ENCODE measurements around the gene SREBF1. TPM values are rescaled to one million over a fixed set of nuclear protein-coding genes. Genes with fewer than 3 reads are reported as not detected.

Gene SREBF1
- total and polyA plus RNA-seq, 2 experiments from 2014 or later: 19.2 to 36.2 TPM

DNA sequence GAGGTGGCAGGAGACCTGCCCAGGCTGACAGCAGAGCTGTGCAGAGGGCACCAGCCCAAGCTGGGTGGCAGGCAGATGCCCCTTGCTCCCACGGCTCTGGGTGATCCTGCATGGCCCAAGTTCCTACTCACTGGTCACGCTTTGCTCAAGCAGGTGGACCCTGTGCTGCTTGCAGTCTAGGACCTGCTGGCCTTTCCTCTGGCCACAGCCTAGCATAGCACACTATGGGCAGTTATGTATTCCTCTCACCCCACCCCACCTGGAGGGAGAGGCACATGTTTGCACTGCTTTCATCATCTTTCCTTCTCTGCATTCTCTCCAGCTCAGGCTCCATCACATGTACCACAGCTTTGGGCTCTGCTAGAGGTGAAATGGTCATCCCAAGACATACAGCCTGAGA, 19.6 kb upstream of the SREBF1 start:
- no peak for DNase-seq
- H3K4me2 ChIP-seq (ENCODE audit: unreplicated experiment): no peak overlapping the region
- peaks cover 13% of the 10 kb centered on the region for H3F3A ChIP-seq (ENCODE audit: insufficient read depth)
- no peaks in the 10 kb centered on the region for H3K9me2 ChIP-seq (ENCODE audit: insufficient read depth)
- no peak overlapping the region for H3K9ac ChIP-seq
- WGBS, 2 experiments (ENCODE audit: low coverage in 1 of 2, low lambda C conversion rate in 2 of 2, missing lambda C conversion rate in 2 of 2): 81 to 88% methylated on average over 2 of the region's 2 CpGs
- peaks cover 18% of the 10 kb centered on the region; the same call in 1 of the 2 replicates for H3K4me1 ChIP-seq (ENCODE audit: insufficient read depth)
- no peaks in the 10 kb centered on the region for H3K27me3 ChIP-seq (replicated peaks; ENCODE audit: insufficient read depth)
- in situ Hi-C loops (cut with MboI): loop anchor here (5.0 to 25.0 kb wide), 2 partner anchors 39 to 169 kb away; partner anchors contain the start of gene RAI1
- H2AFZ ChIP-seq: no peak overlapping the region
- H3K27ac ChIP-seq: no peak overlapping the region
- H3K4me3 ChIP-seq: no peak overlapping the region
- no peaks in the 10 kb centered on the region for H4K20me1 ChIP-seq (ENCODE audit: insufficient read depth)
- H3K9me3 ChIP-seq (ENCODE audit: low read depth): no peaks in the 10 kb centered on the region
- no peaks in the 10 kb centered on the region for H3K36me3 ChIP-seq (ENCODE audit: low read depth)
- TF ChIP-seq EZH2phosphoT487 (IDR thresholded peaks at IDR 0.05; ENCODE audit: insufficient read depth, low read depth) (no peak), EZH2 (IDR thresholded peaks at IDR 0.05; ENCODE audit: insufficient read depth, poor library complexity, severe bottlenecking) (no peak)
- no peaks in the 10 kb centered on the region for H3K79me2 ChIP-seq (ENCODE audit: insufficient read depth)

DNA sequence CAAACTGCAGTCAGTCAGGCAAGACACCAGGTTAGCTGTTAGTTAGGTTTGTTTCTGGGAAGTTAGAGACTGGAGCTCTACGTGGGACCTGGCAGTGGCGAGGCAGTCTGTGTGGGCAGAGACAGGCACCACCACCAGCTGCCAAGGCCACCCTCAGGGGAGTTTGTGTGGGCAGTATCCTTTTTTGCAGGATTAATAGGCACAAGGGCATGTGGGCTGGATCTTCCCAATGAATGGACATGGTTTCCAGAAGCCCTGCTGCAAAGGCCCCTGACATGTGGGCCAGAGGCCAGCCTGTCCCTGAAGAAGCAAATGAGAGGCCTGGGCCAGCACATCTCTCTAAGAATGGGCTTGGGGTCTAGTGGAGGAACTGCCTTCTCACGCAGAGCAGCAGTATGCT, 19.2 kb upstream of the SREBF1 start:
- WGBS, 2 experiments (ENCODE audit: low coverage in 1 of 2, low lambda C conversion rate in 2 of 2, missing lambda C conversion rate in 2 of 2): 35 to 56% methylated on average over 3 of the region's 3 CpGs
- Histone ChIP-seq H3K27ac (no peak overlapping the region), H2AFZ (no peak overlapping the region), H3K9me3 (ENCODE audit: low read depth) (no peaks in the 10 kb centered on the region), H3F3A (ENCODE audit: insufficient read depth) (peaks cover 13% of the 10 kb centered on the region), H3K79me2 (ENCODE audit: insufficient read depth) (no peaks in the 10 kb centered on the region), H3K27me3 (replicated peaks; ENCODE audit: insufficient read depth) (no peaks in the 10 kb centered on the region), H3K4me2 (ENCODE audit: unreplicated experiment) (no peak overlapping the region), H3K9me2 (ENCODE audit: insufficient read depth) (no peaks in the 10 kb centered on the region), H3K4me1 (ENCODE audit: insufficient read depth) (peaks cover 18% of the 10 kb centered on the region; the same call in 1 of the 2 replicates), H3K9ac (no peak overlapping the region), H3K36me3 (ENCODE audit: low read depth) (no peaks in the 10 kb centered on the region), H3K4me3 (no peak overlapping the region), H4K20me1 (ENCODE audit: insufficient read depth) (no peaks in the 10 kb centered on the region)
- DNase-seq: peak; percentile 36
- no peak for TF ChIP-seq EZH2phosphoT487 (IDR thresholded peaks at IDR 0.05; ENCODE audit: insufficient read depth, low read depth)
- TF ChIP-seq EZH2 (IDR thresholded peaks at IDR 0.05; ENCODE audit: insufficient read depth, poor library complexity, severe bottlenecking): no peak
- in situ Hi-C loops (cut with MboI): loop anchor here (5.0 to 25.0 kb wide), 2 partner anchors 39 to 169 kb away; partner anchors contain the start of gene RAI1

DNA sequence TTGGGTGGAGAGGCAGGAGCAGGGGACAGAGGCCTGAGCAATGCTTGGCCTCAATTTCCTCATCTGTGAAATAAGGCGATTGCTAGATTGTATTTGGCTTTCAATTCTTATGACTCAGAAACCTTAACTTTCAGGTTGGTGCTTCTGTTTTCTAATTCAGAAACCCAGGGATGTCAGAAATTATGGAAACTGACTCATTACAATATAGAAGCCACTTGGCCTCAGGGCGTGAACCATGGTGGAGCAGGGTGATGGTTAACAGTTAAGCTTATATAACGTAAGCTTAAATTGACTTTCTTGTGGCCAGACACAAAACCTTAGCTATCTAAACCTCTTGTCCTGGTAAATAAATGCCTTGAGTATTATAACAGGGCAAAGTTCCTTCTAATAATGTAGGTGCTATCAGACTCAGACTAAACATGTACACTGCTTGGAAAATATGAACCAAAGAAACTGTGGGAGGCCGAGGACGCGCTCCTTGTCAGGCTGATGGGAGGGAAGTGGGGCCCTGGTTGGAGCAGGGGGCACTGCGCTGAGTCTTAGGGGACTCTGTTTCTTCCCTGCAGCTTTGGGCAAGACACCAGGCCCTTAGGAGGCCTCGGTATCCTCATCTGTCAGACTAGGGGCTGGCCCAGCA, 17.1 kb upstream of the SREBF1 start:
- Histone ChIP-seq H3K4me3 (no peak overlapping the region), H3K27me3 (replicated peaks; ENCODE audit: insufficient read depth) (no peaks in the 10 kb centered on the region), H3K9ac (no peak overlapping the region), H3K27ac (0 out of 2 replicates have a peak overlapping the region, but pooled peaks have one; percentile 1), H3K9me3 (ENCODE audit: low read depth) (no peaks in the 10 kb centered on the region), H4K20me1 (ENCODE audit: insufficient read depth) (no peaks in the 10 kb centered on the region), H3K79me2 (ENCODE audit: insufficient read depth) (no peaks in the 10 kb centered on the region), H3F3A (ENCODE audit: insufficient read depth) (peaks cover 18% of the 10 kb centered on the region), H3K36me3 (ENCODE audit: low read depth) (no peaks in the 10 kb centered on the region), H3K4me1 (ENCODE audit: insufficient read depth) (peaks cover 33% of the 10 kb centered on the region), H2AFZ (no peak overlapping the region), H3K4me2 (ENCODE audit: unreplicated experiment) (peak overlapping the region; percentile 18), H3K9me2 (ENCODE audit: insufficient read depth) (no peaks in the 10 kb centered on the region)
- WGBS, 2 experiments (ENCODE audit: low coverage in 1 of 2, low lambda C conversion rate in 2 of 2, missing lambda C conversion rate in 2 of 2): 85 to 90% methylated on average over 8 of the region's 8 CpGs
- peak; percentile 40 for DNase-seq
- no peak for TF ChIP-seq EZH2phosphoT487 (IDR thresholded peaks at IDR 0.05; ENCODE audit: insufficient read depth, low read depth)
- in situ Hi-C loops (cut with MboI): loop anchor here (25.0 kb wide), 1 partner anchor 167 kb away; the partner anchor contains the start of gene RAI1

GRCh38 chr17:17852930-17853329, 16.1 kb upstream of the SREBF1 start:
- peaks cover 39% of the 10 kb centered on the region for H3K4me1 ChIP-seq (ENCODE audit: insufficient read depth)
- WGBS, 2 experiments (ENCODE audit: low coverage in 1 of 2, low lambda C conversion rate in 2 of 2, missing lambda C conversion rate in 2 of 2): 94 to 95% methylated on average over 3 of the region's 3 CpGs
- no peaks in the 10 kb centered on the region for H4K20me1 ChIP-seq (ENCODE audit: insufficient read depth)
- H3K79me2 ChIP-seq (ENCODE audit: insufficient read depth): no peaks in the 10 kb centered on the region
- no peak overlapping the region for H3K9ac ChIP-seq
- no peaks in the 10 kb centered on the region for H3K36me3 ChIP-seq (ENCODE audit: low read depth)
- DNase-seq: no peak
- H3K4me3 ChIP-seq: no peak overlapping the region
- in situ Hi-C loops (cut with MboI): loop anchor here (25.0 kb wide), 1 partner anchor 166 kb away; the partner anchor contains the start of gene RAI1
- H3K9me2 ChIP-seq (ENCODE audit: insufficient read depth): no peaks in the 10 kb centered on the region
- H3K27ac ChIP-seq: no peak overlapping the region
- H3K9me3 ChIP-seq (ENCODE audit: low read depth): no peaks in the 10 kb centered on the region
- no peak overlapping the region for H2AFZ ChIP-seq
- TF ChIP-seq EZH2phosphoT487 (IDR thresholded peaks at IDR 0.05; ENCODE audit: insufficient read depth, low read depth) (no peak), EZH2 (IDR thresholded peaks at IDR 0.05; ENCODE audit: insufficient read depth, poor library complexity, severe bottlenecking) (no peak)
- H3F3A ChIP-seq (ENCODE audit: insufficient read depth): peaks cover 18% of the 10 kb centered on the region
- no peaks in the 10 kb centered on the region for H3K27me3 ChIP-seq (replicated peaks; ENCODE audit: insufficient read depth)
- no peak overlapping the region for H3K4me2 ChIP-seq (ENCODE audit: unreplicated experiment)

Data from GM23248 (cell line).